ENCODE results near the gene SENP1.

Gene SENP1

GRCh38 chr12:48110691-48111311, 4.9 kb upstream of the SENP1 start:
- no peak for DNase-seq

- DNase-seq = no peak
Observed at GRCh38 chr12:48109424-48109823, 3.5 kb upstream of the SENP1 start.

- no peak for DNase-seq
Observed at GRCh38 chr12:48106681-48107613, 1.1 kb upstream of the SENP1 start.

- DNase-seq = no peak
Observed at GRCh38 chr12:48105321-48105866, 485 bp downstream of the SENP1 start.

- DNase-seq = no peak
Observed at GRCh38 chr12:48104531-48104930, 1.3 kb downstream of the SENP1 start.

GRCh38 chr12:48092611-48093010, 13.3 kb downstream of the SENP1 start:
- no peak for DNase-seq

GRCh38 chr12:48086327-48086726, 19.6 kb downstream of the SENP1 start:
- DNase-seq = no peak

GRCh38 chr12:48084841-48085460, 20.9 kb downstream of the SENP1 start:
- no peak for DNase-seq

GRCh38 chr12:48084066-48084465, 21.8 kb downstream of the SENP1 start:
- DNase-seq = no peak

- no peak for DNase-seq
Observed at GRCh38 chr12:48080821-48081220, 25.1 kb downstream of the SENP1 start.

- no peak for DNase-seq
Observed at GRCh38 chr12:48080285-48080684, 25.6 kb downstream of the SENP1 start.

- DNase-seq = no peak
Observed at GRCh38 chr12:48078901-48079300, 27.0 kb downstream of the SENP1 start.

GRCh38 chr12:48077111-48077510, 28.8 kb downstream of the SENP1 start:
- DNase-seq = no peak

GRCh38 chr12:48075832-48076231, 30.0 kb downstream of the SENP1 start:
- DNase-seq = no peak

GRCh38 chr12:48074266-48074665, 31.6 kb downstream of the SENP1 start:
- no peak for DNase-seq

GRCh38 chr12:48072266-48072665, 33.6 kb downstream of the SENP1 start:
- no peak for DNase-seq

GRCh38 chr12:48071808-48072207, 34.1 kb downstream of the SENP1 start:
- no peak for DNase-seq

- no peak for DNase-seq
Observed at GRCh38 chr12:48070731-48071130, 35.1 kb downstream of the SENP1 start.

- DNase-seq = no peak
Observed at GRCh38 chr12:48070033-48070432, 35.8 kb downstream of the SENP1 start.

GRCh38 chr12:48069241-48069640, 36.6 kb downstream of the SENP1 start:
- DNase-seq = no peak

GRCh38 chr12:48068457-48068856, 37.4 kb downstream of the SENP1 start:
- DNase-seq = no peak

- DNase-seq = no peak
Observed at GRCh38 chr12:48067250-48067938, 38.5 kb downstream of the SENP1 start.

GRCh38 chr12:48065041-48065440, 40.8 kb downstream of the SENP1 start:
- DNase-seq = no peak

Measured in NCI-H446 (cell line).